HG02763 (cell line): Measurements from ENCODE around the gene IGSF21.

ENCODE experiments used
- ATAC-seq: cut with Tn5 transposase; IDR thresholded peaks from one replicate; pipeline ENCODE4 v1.9.1; 2021; ENCODE audit warnings: mild to moderate bottlenecking, moderate library complexity; ENCODE audit not compliant: unreplicated experiment

The IGSF21 gene

DNA sequence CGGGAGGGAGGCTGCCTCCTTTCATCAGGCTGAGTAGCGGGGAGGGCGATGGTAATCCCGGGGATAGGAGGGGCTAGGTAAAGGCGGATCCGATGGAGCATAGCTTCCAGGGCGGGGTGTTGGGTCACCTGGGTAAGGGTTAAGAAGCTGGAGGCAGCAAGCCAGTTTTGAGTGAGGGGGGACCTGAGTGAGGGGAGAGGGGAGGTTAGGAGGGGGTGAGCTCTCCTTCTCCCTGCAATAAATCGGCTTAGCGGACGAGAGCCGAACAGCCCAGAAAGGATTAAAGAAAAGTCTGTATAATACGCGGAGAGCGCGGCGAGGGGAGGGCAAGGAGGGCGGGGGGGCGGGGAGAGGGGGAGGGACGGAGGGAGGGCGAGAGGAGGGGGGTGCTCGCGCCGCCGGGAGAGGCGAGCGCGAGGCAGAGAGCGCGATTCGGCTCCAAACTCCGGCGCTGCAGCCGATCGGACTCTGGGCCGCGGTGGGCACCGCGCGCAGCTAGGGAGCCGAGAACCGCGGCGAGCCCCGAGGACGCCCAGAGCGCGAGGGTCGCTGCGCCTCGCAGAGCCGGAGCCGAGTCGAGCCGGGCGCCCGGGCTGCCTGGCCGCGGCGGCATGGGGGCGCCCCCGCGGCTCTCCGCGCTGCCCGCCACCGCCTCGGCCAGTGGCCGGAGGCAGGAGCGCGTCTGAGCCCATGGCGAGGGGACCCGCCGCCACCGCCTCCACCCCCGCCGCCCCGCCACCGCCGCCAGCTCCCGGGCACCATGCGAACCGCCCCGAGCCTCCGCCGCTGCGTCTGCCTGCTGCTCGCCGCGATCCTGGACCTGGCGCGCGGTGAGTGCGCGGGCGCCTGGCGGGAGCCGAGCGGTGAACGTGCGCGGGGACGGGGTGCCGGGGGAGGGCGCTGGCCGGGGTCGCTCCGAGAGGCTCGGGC is at the start of gene IGSF21:
IGSF21 (plus strand) TSS at position 430 of the 930 bp plus-strand sequence; CDS start at position 761, 331 bp downstream.
- ATAC-seq: no peak

GRCh38 chr1:18058206-18058921 is 49.2 kb upstream of the IGSF21 start:
- no peak for ATAC-seq

- ATAC-seq: no peak
Measured at GRCh38 chr1:18058981-18059605, 48.5 kb upstream of the IGSF21 start.

DNA sequence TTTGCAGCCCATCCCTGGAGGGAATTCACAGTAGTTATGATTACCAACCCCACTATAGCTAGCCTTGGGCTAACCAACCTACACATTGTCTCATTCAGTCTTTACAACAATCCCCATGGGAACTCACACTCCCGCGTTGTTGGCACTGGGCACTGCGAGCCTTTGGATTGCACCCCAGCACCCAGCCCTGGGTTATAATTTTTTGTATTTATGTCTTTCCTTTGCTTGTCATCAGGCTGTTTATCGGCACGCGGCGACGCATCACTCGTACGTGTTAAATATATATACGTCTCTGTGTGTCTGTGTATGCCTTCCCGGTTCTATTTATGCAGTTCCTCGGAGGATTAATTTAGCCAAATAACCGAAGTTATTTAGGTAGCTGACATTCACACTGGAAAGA is 47.2 kb upstream of the IGSF21 start:
- no peak for ATAC-seq

GRCh38 chr1:18062185-18062584 is 45.4 kb upstream of the IGSF21 start:
- ATAC-seq: no peak

GRCh38 chr1:18064534-18064933 is 43.1 kb upstream of the IGSF21 start:
- no peak for ATAC-seq

GRCh38 chr1:18066576-18066975 is 41.0 kb upstream of the IGSF21 start:
- no peak for ATAC-seq

DNA sequence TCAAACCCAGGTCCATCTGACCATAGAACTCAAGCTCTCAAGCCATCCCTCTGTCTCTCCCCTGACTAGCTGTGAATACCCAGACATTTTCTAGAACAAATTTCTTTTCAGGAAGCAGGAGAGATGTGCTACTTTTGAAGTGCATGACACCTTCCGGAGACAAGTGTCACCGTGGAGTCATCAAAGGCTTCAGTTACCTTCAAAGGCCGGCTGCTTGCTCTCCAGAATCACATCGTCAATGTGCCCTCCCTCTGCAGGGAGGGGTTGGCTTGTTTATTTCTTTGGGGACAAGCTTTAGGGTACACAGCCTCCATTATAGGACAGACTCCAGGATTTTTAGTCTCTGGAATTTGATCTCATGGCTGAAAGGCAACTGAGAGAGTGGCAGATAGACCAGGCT is 37.7 kb upstream of the IGSF21 start:
- no peak for ATAC-seq

GRCh38 chr1:18072066-18072465 is 35.5 kb upstream of the IGSF21 start:
- ATAC-seq: no peak

GRCh38 chr1:18073066-18073642 is 34.4 kb upstream of the IGSF21 start:
- no peak for ATAC-seq

- ATAC-seq: no peak
Measured at GRCh38 chr1:18077657-18078215, 29.9 kb upstream of the IGSF21 start.

DNA sequence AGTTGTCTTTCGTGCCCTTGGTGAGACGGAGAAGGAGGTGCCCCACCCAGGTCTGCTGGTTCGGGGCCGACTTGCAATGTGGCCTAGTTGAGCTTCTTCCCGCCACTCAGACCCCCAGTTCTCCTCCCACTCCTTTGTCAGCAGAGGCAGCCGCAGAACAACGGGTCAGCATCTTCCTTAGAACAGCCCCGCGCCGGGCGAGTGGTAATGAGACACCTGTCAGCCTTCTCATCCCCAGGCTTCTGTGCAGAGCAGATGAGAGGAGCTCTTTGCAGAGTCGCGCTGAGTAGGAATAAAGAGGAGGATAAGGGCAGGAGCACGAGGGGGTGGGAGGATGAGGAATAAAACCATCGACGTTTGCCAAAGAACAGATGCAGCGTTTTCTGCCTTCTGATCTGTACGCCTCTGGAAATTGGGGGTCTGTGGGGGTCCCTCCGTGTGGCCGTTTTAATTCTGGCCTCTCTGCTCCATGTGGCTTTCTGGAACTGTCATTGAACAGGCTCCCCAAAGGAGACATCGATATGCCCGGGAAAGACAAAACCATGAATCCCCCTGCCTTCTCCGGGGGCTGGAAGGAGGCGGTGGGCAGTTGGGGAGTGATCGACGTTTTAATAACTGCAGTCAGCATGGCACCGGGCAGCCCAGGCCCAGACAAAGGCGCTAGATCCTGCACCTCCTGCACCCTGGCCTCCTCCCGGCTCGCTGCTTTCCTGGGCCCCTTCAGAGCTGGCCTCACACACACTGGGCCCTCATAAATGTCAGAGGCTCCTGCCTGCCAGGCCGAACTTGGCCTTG is 27.5 kb upstream of the IGSF21 start:
- ATAC-seq: no peak

GRCh38 chr1:18085387-18086074 is 22.1 kb upstream of the IGSF21 start:
- no peak for ATAC-seq

DNA sequence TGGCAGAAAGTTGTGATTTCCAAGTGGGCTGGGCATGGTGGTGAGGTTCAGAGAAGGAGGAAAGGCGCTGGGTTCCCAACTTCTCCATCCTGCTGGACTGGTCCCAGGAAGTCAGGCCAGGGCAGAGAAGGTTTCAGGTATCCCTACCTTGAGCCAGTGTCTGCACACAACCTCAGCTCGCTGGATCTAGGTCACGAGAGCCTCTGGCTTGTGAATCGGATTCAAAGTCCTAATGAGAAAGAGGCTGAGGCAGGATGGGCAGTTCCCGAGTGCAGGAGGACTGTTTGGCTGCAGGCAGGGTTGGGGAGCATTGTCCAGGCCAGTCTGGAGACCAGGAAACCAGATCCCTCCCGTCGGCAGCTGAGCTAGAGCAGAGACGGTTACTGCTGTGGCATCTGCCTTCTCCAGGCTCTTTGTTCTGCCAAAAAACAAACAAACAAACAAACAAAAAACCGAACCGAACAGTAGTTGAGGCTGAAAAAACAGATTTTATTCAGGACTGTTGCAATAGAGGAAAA is 19.5 kb upstream of the IGSF21 start:
- no peak for ATAC-seq

DNA sequence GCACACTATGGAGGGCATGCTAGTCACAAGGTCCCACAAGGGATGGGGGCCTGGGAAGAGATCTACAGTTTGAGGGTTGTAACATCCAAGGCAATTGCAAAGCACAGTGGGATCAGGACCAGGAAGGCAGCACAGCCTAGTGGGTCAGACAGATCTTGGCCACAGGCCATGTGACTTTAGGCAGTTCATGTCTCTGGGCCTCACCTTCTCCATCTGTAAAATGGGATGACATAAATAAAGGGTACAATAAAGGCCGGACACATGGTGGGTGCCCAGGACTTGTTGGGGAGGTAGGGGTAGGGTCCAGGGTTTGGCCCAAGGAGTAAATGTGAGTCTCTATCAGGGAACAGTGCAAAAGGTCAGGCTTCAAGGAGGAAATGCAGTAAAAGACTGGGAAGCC is 18.1 kb upstream of the IGSF21 start:
- ATAC-seq: no peak

DNA sequence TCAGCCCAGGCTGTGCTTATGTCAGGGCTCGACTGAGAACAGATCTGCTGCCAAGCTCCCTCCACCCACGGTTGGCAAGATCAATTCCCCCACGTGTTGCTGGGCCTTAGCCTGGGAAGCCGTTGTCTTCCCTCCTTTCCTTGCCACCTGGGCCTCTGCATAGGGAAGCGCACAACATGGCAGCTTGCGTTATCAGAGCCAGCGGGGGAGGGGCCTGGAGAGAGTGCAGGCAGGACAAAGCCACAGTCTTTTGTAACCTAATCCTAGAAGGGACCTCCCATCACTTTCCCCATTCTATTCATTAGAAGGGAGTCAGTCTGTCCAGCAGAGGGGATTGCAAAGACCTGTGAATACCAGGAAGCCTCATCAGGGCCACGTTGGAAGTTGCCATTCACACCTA is 17.0 kb upstream of the IGSF21 start:
- ATAC-seq: no peak

DNA sequence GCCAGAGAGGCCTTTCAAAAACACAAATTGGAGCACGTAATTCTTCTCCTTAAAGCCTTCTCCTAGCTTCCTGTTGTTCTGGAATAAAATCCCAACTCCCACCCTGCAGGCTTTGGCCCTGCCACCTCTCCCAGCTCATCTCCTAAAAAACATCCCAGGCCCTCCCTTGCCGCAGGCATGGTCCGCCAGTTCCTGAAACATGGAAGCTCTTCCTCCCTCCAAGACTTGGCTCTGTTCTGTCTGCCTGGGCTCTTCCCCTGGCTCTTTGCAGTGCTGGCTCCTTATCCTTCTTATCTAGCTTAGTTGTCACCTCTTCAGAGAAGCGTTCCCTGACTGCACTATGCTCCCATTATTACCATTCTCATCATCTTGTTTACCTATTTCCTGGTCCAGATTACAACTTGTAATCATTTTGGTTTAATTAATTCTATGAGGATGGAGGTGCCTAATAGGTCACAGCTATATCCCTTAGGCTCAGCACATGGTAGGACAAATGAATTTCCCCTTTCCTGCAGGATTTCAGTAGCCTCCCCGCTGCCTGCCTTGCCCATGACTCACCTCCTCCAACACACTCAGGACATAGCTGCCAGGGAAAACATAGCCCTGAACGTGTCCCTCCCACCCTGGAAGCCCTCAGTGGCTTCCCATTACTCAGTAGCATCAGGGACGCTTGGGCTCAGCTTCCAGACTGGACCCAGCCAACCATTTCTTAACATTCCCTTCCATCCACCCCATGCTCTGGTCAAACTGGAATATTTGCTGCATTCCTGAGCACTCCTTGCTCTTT is 15.7 kb upstream of the IGSF21 start:
- no peak for ATAC-seq

DNA sequence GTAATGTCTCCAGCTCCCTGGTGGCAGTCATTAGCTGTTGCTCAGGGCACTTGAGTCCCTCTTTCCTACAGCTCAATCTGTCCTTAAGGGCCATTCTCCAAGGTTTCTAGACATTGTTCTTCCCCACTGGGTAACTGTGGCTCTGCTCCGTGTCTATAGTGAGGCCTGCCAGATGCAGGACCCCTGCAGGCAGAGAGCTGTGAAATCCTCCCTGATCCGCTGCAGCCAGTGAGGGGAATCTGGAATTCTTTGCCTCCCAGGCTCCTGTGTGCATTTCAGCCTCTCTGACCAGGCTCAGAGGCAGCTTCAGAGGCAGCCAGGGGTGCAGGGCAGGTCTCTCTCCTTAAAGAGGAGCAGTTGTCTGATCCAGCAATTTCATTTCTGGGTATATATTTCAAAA is 14.4 kb upstream of the IGSF21 start:
- ATAC-seq: no peak

- ATAC-seq: no peak
Measured at GRCh38 chr1:18093646-18094045, 14.0 kb upstream of the IGSF21 start.
